GM12878 (cell line): ENCODE results near the gene TRIM39. TPM values are rescaled to one million over a fixed set of nuclear protein-coding genes. Genes with fewer than 3 reads are reported as not detected.

Experiments used
- ETV6 ChIP-seq, 2 experiments: fragments of 450-650 bp in 1 of 2; IDR thresholded peaks in 1 of 2; conservative IDR thresholded peaks in 1 of 2; 2 replicates each; pipeline ENCODE4 v1.6.1; 2014; ENCODE audit warnings: antibody characterized with exemption in 1 of 2, borderline replicate concordance in 1 of 2, low read depth in 1 of 2, mild to moderate bottlenecking in 1 of 2, moderate library complexity in 1 of 2
- FOS ChIP-seq: IDR thresholded peaks from 3 replicates; pipeline ENCODE4 v1.6.1; 2011; ENCODE audit warnings: borderline replicate concordance; ENCODE audit not compliant: insufficient read length; ENCODE audit errors: extremely low read depth
- GATAD2B ChIP-seq: fragments of 450-650 bp; conservative IDR thresholded peaks from 2 replicates; pipeline ENCODE4 v1.6.1; 2017; ENCODE audit warnings: low read depth, mild to moderate bottlenecking, moderate library complexity
- MXI1 ChIP-seq: fragments of 150-350 bp; IDR thresholded peaks from 2 replicates; pipeline ENCODE4 v1.6.1; 2011; ENCODE audit warnings: low read depth, mild to moderate bottlenecking, inconsistent platforms, low read length, improper control_type of control experiment
- MYB ChIP-seq: fragments of 150-350 bp; IDR thresholded peaks from 2 replicates; pipeline ENCODE4 v1.6.1; 2014; ENCODE audit warnings: mild to moderate bottlenecking, low read depth, low read length, borderline replicate concordance
- MYC ChIP-seq: IDR thresholded peaks from 2 replicates; pipeline ENCODE4 v1.6.1; 2011; ENCODE audit warnings: mild to moderate bottlenecking, low read length, moderate library complexity, inconsistent platforms; ENCODE audit not compliant: insufficient read depth, insufficient replicate concordance, insufficient read length, severe bottlenecking
- PAX8 ChIP-seq: fragments of 450-650 bp; IDR thresholded peaks from 2 replicates; pipeline ENCODE4 v1.6.1; 2017; ENCODE audit warnings: mild to moderate bottlenecking, moderate library complexity
- PML ChIP-seq: IDR thresholded peaks from 2 replicates; pipeline ENCODE4 v1.6.1; 2012; ENCODE audit warnings: low read length, inconsistent platforms
- TARDBP ChIP-seq: IDR thresholded peaks from 2 replicates; pipeline ENCODE4 v1.6.1; 2016; ENCODE audit warnings: borderline replicate concordance
- YBX1 ChIP-seq: fragments of 450-650 bp; IDR thresholded peaks from 2 replicates; pipeline ENCODE4 v1.6.1; 2016; ENCODE audit warnings: antibody characterized with exemption
- polyA plus RNA-seq, 11 experiments: library from polyadenylated mRNA; depleted of rRNA in 4 of 11; unstranded in 6 of 11; stranded (reverse) in 5 of 11; fragments of >200 nt; fragmentation: Nextera tagmentation in 4 of 11; fragmentation: Illumina TruSeq in 1 of 11; extraction: Ambion mirVana in 4 of 11; extraction: Trizol in 1 of 11; gene quantifications; 1 replicate in 1 of 11; 2 replicates in 10 of 11; pipeline versions ENCODE4 v1.2.1 to v1.2.3, GENCODE V29; 2011 to 2016; ENCODE audit warnings: inconsistent platforms in 2 of 11, missing spikeins in 2 of 11, low read depth in 1 of 11
- total RNA-seq, 4 experiments: library from RNA; depleted of rRNA in 3 of 4; stranded (reverse); fragments of >200 nt in 3 of 4; fragmentation: Illumina TruSeq in 1 of 4; extraction: Trizol in 1 of 4; gene quantifications; 2 replicates each; pipeline versions ENCODE4 v1.2.1 to v1.2.3, GENCODE V29; 2013 to 2021
- TF ChIP-seq, protein P1 (sequence below): IDR thresholded peaks from 2 replicates; pipeline ENCODE4 v1.6.1; 2012; ENCODE audit warnings: mild to moderate bottlenecking, low read depth, low read length
- TF ChIP-seq, protein P2 (sequence below): fragments of 450-650 bp; formaldehyde crosslinking; IDR thresholded peaks from 2 replicates; pipeline ENCODE4 v1.4.0; 2022; ENCODE audit warnings: mild to moderate bottlenecking, moderate library complexity
- TF ChIP-seq, protein P3 (sequence below): IDR thresholded peaks from 2 replicates; pipeline ENCODE4 v1.6.1; 2012; ENCODE audit warnings: low read depth, low read length, improper control_type of control experiment
- TF ChIP-seq, protein P4 (sequence below): IDR thresholded peaks from 2 replicates; pipeline ENCODE4 v1.6.1; 2012; ENCODE audit warnings: low read depth, low read length, improper control_type of control experiment
- TF ChIP-seq, protein P5 (sequence below): fragments of 150-350 bp; IDR thresholded peaks from 2 replicates; pipeline ENCODE4 v1.6.1; 2016; ENCODE audit warnings: low read depth, low read length

Gene TRIM39
- total and polyA plus RNA-seq, 10 of the 15 experiments (the other 5 are each of a cell fraction or from before 2014, with no cell fraction given): 3.0 to 11.9 (median 8.8) TPM

DNA sequence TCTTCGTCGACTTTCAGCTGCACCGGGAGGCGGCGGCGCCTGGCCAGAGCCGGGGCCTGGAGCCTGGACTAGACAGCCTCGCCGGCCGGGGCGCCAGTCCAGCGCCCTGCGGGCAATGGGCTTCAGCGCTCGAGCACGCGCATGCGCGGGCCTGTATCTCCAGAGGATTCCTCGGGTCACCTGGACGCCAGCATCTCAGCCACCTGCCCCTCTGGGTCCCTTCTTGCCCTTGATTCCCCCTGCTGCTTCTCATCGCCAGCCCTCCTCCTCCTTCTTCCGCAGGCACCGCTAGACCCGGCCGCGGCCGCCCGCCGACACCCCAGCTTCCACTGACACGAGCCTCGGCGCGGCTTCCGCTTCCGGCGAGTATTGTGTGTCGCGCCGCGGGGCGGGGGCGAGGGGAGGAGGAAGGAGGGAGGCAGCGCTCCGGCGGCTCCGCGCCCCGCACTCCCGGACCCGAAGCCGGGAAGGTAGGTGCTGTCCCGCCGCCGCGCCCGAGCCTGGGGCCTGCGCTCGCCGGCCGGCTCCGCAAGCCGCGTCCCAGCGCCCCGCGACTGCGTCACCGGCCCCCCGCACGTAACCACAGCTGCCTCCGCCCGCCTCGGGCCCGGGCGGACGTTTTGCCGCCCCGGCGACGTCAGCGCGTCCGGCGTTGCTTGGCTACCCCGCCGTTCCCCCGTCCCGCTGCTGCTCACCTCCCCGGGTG is at the start of gene TRIM39 (continued):
- TF ChIP-seq, protein P1, sequence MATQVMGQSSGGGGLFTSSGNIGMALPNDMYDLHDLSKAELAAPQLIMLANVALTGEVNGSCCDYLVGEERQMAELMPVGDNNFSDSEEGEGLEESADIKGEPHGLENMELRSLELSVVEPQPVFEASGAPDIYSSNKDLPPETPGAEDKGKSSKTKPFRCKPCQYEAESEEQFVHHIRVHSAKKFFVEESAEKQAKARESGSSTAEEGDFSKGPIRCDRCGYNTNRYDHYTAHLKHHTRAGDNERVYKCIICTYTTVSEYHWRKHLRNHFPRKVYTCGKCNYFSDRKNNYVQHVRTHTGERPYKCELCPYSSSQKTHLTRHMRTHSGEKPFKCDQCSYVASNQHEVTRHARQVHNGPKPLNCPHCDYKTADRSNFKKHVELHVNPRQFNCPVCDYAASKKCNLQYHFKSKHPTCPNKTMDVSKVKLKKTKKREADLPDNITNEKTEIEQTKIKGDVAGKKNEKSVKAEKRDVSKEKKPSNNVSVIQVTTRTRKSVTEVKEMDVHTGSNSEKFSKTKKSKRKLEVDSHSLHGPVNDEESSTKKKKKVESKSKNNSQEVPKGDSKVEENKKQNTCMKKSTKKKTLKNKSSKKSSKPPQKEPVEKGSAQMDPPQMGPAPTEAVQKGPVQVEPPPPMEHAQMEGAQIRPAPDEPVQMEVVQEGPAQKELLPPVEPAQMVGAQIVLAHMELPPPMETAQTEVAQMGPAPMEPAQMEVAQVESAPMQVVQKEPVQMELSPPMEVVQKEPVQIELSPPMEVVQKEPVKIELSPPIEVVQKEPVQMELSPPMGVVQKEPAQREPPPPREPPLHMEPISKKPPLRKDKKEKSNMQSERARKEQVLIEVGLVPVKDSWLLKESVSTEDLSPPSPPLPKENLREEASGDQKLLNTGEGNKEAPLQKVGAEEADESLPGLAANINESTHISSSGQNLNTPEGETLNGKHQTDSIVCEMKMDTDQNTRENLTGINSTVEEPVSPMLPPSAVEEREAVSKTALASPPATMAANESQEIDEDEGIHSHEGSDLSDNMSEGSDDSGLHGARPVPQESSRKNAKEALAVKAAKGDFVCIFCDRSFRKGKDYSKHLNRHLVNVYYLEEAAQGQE: no peak
- no peak for TF ChIP-seq PAX8
- TF ChIP-seq, protein P2, sequence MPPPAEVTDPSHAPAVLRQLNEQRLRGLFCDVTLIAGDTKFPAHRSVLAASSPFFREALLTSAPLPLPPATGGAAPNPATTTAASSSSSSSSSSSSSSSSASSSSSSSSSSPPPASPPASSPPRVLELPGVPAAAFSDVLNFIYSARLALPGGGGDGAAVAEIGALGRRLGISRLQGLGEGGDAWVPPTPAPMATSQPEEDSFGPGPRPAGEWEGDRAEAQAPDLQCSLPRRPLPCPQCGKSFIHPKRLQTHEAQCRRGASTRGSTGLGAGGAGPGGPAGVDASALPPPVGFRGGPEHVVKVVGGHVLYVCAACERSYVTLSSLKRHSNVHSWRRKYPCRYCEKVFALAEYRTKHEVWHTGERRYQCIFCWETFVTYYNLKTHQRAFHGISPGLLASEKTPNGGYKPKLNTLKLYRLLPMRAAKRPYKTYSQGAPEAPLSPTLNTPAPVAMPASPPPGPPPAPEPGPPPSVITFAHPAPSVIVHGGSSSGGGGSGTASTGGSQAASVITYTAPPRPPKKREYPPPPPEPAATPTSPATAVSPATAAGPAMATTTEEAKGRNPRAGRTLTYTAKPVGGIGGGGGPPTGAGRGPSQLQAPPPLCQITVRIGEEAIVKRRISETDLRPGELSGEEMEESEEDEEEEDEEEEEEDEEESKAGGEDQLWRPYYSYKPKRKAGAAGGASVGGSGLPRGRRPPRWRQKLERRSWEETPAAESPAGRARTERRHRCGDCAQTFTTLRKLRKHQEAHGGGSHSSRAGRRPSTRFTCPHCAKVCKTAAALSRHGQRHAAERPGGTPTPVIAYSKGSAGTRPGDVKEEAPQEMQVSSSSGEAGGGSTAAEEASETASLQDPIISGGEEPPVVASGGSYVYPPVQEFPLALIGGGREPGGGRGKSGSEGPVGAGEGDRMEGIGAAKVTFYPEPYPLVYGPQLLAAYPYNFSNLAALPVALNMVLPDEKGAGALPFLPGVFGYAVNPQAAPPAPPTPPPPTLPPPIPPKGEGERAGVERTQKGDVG (CRISPR knock-in tag): no peak
- TF ChIP-seq, protein P3, sequence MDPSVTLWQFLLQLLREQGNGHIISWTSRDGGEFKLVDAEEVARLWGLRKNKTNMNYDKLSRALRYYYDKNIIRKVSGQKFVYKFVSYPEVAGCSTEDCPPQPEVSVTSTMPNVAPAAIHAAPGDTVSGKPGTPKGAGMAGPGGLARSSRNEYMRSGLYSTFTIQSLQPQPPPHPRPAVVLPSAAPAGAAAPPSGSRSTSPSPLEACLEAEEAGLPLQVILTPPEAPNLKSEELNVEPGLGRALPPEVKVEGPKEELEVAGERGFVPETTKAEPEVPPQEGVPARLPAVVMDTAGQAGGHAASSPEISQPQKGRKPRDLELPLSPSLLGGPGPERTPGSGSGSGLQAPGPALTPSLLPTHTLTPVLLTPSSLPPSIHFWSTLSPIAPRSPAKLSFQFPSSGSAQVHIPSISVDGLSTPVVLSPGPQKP: no peak; the same call in 1 of the 2 replicates
- TF ChIP-seq, protein P4, sequence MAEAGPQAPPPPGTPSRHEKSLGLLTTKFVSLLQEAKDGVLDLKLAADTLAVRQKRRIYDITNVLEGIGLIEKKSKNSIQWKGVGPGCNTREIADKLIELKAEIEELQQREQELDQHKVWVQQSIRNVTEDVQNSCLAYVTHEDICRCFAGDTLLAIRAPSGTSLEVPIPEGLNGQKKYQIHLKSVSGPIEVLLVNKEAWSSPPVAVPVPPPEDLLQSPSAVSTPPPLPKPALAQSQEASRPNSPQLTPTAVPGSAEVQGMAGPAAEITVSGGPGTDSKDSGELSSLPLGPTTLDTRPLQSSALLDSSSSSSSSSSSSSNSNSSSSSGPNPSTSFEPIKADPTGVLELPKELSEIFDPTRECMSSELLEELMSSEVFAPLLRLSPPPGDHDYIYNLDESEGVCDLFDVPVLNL: 0 out of 2 replicates have a peak, but pooled peaks have one; percentile 26
- no peak for TF ChIP-seq YBX1
- TF ChIP-seq FOS: no peak
- TF ChIP-seq MXI1: peak; percentile 81
- no peak for TF ChIP-seq MYC
- no peak for TF ChIP-seq MYB
- 0 out of 2 replicates have a peak, but pooled peaks have one; percentile 94 for TF ChIP-seq GATAD2B
- no peak for TF ChIP-seq ETV6 (conservative IDR thresholded peaks at IDR 0.05 in 1 of 2, IDR thresholded peaks at IDR 0.05 in 1 of 2; ENCODE audit: borderline replicate concordance in 1 of 2, low read depth in 1 of 2)
- TF ChIP-seq TARDBP: no peak
- TF ChIP-seq PML: no peak
- TF ChIP-seq, protein P5, sequence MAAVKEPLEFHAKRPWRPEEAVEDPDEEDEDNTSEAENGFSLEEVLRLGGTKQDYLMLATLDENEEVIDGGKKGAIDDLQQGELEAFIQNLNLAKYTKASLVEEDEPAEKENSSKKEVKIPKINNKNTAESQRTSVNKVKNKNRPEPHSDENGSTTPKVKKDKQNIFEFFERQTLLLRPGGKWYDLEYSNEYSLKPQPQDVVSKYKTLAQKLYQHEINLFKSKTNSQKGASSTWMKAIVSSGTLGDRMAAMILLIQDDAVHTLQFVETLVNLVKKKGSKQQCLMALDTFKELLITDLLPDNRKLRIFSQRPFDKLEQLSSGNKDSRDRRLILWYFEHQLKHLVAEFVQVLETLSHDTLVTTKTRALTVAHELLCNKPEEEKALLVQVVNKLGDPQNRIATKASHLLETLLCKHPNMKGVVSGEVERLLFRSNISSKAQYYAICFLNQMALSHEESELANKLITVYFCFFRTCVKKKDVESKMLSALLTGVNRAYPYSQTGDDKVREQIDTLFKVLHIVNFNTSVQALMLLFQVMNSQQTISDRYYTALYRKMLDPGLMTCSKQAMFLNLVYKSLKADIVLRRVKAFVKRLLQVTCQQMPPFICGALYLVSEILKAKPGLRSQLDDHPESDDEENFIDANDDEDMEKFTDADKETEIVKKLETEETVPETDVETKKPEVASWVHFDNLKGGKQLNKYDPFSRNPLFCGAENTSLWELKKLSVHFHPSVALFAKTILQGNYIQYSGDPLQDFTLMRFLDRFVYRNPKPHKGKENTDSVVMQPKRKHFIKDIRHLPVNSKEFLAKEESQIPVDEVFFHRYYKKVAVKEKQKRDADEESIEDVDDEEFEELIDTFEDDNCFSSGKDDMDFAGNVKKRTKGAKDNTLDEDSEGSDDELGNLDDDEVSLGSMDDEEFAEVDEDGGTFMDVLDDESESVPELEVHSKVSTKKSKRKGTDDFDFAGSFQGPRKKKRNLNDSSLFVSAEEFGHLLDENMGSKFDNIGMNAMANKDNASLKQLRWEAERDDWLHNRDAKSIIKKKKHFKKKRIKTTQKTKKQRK: no peak
